Measurements from ENCODE around the gene RAB31. TPM values are rescaled to one million over a fixed set of nuclear protein-coding genes. Genes with fewer than 3 reads are reported as not detected.

RAB31 gene
- total RNA-seq, 1 experiment from 2014 or later, result 32.9 TPM

DNA sequence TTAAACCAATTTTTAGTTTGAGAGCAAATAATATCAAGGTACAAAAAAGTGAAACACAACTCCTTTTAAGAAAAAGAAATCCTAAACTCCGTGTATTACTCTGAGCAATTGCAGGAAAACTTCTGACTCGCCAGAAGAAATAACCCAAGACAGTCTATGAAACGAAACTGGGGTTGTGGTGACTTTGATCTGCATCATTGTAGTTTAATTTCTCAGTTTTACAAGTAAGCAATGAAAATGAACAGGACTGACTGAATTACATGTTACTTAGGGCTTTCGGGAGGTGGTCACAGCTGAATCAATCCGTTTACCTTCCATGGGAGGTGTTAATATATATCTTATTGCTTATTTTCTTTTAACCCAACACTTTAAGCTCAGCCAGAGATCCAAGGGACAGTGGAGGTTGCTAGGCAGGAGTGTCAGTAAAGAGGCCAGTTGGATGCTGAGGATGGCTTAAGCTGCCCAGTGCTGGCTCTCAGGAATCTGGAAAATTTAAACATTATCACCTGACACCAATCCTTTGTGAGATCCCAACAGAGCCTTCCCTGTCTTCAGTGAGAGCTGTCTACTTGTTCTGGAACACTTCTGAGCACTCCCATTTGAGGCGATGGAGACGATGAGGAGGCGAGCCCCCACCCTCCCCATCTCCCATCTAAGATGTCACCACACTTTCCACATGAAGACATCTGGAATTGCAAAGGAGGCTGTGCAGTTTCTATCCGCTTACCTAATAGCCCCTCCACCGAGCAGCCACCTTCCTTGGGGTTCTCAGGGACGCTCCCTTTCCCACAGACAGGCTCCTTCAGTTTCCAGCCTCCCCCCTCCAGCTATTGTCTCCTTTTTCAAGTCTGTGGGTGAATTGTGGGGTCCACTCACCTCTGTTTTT lies 3.6 kb upstream of the RAB31 start:
- CTCF ChIA-PET, result no interaction called here
- ATAC-seq, result no peak

DNA sequence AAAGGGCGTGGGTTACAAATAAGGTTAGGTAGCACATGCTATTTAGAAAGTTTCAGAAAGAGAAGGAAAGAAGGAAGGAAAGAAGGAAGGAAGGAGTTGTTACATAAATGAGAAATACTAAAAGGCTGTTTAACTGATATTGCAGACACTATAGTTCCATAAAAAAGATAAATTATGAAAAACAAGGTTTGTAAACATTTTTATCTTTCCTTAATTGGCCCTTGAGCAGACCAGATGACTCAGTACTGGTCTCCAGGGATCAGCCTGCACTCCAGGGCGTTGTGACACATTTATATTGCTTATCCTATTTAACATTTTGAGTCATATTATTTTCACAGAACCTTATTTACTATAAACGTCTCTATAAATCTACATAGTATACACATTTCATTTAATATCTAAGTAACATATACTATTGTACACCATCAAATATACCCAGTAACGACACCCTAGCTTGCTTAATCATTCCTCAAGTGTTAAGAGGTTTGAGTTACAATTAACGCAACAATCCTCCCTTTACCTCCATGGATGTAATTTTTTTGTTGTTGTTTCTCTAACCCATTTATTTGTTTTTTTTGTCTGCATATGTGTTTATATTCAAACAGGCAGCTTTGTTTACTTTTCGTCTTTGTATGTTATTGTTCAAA lies 2.8 kb upstream of the RAB31 start:
- H3K9me3 Mint-ChIP-seq, result no peaks in the 10 kb centered on the region
- no peak for ATAC-seq
- H3K27ac Mint-ChIP-seq, result no peak overlapping the region
- ChIA-PET POLR2A (no interaction called here), CTCF (no interaction called here)
- peaks cover 38% of the 10 kb centered on the region for H3K27me3 Mint-ChIP-seq (ENCODE audit: low read depth)
- no peaks in the 10 kb centered on the region for H3K36me3 Mint-ChIP-seq
- H3K4me1 Mint-ChIP-seq, result peaks cover 39% of the 10 kb centered on the region
- no peak overlapping the region for H3K4me3 Mint-ChIP-seq
- DNase-seq (ENCODE audit: low spot score), result no peak
- TF ChIP-seq, protein P1, sequence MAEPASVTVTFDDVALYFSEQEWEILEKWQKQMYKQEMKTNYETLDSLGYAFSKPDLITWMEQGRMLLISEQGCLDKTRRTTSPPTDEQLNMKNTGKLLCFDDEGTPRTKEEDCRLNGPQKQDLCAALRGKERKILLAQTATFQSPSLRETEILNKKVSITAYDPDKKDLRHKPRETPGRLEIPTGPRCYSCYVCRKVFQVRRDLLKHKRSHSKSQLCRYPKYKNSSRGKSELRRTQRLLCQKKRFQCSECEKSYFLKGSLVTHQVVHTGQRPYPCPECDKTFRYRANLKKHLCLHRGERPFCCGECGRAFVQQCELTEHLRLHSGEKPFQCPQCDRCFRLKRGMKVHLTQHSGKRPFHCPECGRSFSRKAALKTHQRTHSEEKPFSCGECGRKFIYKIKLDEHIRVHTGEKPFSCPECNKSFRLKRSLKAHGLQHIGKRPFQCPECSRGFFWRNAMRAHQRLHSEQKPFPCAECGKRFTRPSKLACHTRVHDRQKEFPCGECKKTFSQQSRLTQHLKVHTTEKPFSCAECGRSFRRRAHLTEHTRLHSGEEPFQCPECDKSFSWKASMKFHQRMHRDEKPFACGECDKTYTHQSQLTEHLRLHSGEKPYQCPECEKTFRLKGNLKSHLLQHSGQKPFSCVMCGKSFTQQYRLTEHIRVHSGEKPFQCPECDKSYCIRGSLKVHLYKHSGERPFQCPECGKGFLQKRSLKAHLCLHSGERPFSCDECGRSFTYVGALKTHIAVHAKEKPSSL (CRISPR knock-in tag; conservative IDR thresholded peaks at IDR 0.05), result no peak
- TF ChIP-seq, protein P2, sequence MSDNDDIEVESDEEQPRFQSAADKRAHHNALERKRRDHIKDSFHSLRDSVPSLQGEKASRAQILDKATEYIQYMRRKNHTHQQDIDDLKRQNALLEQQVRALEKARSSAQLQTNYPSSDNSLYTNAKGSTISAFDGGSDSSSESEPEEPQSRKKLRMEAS (CRISPR knock-in tag; IDR thresholded peaks at IDR 0.05), result no peak
- TF ChIP-seq GABPB1 (CRISPR knock-in tag; IDR thresholded peaks at IDR 0.05) (no peak), ESRRA (CRISPR knock-in tag; IDR thresholded peaks at IDR 0.05; ENCODE audit: borderline replicate concordance) (no peak)
- TF ChIP-seq, protein P3, sequence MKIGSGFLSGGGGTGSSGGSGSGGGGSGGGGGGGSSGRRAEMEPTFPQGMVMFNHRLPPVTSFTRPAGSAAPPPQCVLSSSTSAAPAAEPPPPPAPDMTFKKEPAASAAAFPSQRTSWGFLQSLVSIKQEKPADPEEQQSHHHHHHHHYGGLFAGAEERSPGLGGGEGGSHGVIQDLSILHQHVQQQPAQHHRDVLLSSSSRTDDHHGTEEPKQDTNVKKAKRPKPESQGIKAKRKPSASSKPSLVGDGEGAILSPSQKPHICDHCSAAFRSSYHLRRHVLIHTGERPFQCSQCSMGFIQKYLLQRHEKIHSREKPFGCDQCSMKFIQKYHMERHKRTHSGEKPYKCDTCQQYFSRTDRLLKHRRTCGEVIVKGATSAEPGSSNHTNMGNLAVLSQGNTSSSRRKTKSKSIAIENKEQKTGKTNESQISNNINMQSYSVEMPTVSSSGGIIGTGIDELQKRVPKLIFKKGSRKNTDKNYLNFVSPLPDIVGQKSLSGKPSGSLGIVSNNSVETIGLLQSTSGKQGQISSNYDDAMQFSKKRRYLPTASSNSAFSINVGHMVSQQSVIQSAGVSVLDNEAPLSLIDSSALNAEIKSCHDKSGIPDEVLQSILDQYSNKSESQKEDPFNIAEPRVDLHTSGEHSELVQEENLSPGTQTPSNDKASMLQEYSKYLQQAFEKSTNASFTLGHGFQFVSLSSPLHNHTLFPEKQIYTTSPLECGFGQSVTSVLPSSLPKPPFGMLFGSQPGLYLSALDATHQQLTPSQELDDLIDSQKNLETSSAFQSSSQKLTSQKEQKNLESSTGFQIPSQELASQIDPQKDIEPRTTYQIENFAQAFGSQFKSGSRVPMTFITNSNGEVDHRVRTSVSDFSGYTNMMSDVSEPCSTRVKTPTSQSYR (CRISPR knock-in tag; IDR thresholded peaks at IDR 0.05), result no peak
- TF ChIP-seq, protein P4, sequence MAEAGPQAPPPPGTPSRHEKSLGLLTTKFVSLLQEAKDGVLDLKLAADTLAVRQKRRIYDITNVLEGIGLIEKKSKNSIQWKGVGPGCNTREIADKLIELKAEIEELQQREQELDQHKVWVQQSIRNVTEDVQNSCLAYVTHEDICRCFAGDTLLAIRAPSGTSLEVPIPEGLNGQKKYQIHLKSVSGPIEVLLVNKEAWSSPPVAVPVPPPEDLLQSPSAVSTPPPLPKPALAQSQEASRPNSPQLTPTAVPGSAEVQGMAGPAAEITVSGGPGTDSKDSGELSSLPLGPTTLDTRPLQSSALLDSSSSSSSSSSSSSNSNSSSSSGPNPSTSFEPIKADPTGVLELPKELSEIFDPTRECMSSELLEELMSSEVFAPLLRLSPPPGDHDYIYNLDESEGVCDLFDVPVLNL (CRISPR knock-in tag; IDR thresholded peaks at IDR 0.05; ENCODE audit: borderline replicate concordance, low read depth), result no peak

More for the DNA sequence above, 3.6 kb upstream of the RAB31 start:
- Mint-ChIP-seq H3K9me3 (no peaks in the 10 kb centered on the region), H3K36me3 (no peaks in the 10 kb centered on the region), H3K27ac (no peak overlapping the region), H3K27me3 (ENCODE audit: low read depth) (peaks cover 30% of the 10 kb centered on the region), H3K4me3 (no peak overlapping the region), H3K4me1 (peaks cover 35% of the 10 kb centered on the region)
- TF ChIP-seq OVOL2 (CRISPR knock-in tag; IDR thresholded peaks at IDR 0.05; ENCODE audit: borderline replicate concordance) (no peak), MYBL2 (CRISPR knock-in tag; IDR thresholded peaks at IDR 0.05) (no peak), ZNF121 (CRISPR knock-in tag; IDR thresholded peaks at IDR 0.05) (no peak), GRHL2 (CRISPR knock-in tag; IDR thresholded peaks at IDR 0.05; ENCODE audit: insufficient replicate concordance, severe bottlenecking) (no peak), FOXJ3 (CRISPR knock-in tag; IDR thresholded peaks at IDR 0.05; ENCODE audit: borderline replicate concordance) (no peak), JAZF1 (CRISPR knock-in tag; IDR thresholded peaks at IDR 0.05) (no peak), TEAD4 (CRISPR knock-in tag; IDR thresholded peaks at IDR 0.05) (no peak), PRRX2 (CRISPR knock-in tag; IDR thresholded peaks at IDR 0.05) (no peak), IRF2 (CRISPR knock-in tag; IDR thresholded peaks at IDR 0.05; ENCODE audit: borderline replicate concordance, low read depth) (no peak), ZBTB21 (CRISPR knock-in tag; IDR thresholded peaks at IDR 0.05; ENCODE audit: borderline replicate concordance) (no peak), RORB (CRISPR knock-in tag; IDR thresholded peaks at IDR 0.05) (no peak), FOXK1 (CRISPR knock-in tag; IDR thresholded peaks at IDR 0.05) (no peak), CREB1 (CRISPR knock-in tag; IDR thresholded peaks at IDR 0.05) (no peak)
- TF ChIP-seq, protein P5, sequence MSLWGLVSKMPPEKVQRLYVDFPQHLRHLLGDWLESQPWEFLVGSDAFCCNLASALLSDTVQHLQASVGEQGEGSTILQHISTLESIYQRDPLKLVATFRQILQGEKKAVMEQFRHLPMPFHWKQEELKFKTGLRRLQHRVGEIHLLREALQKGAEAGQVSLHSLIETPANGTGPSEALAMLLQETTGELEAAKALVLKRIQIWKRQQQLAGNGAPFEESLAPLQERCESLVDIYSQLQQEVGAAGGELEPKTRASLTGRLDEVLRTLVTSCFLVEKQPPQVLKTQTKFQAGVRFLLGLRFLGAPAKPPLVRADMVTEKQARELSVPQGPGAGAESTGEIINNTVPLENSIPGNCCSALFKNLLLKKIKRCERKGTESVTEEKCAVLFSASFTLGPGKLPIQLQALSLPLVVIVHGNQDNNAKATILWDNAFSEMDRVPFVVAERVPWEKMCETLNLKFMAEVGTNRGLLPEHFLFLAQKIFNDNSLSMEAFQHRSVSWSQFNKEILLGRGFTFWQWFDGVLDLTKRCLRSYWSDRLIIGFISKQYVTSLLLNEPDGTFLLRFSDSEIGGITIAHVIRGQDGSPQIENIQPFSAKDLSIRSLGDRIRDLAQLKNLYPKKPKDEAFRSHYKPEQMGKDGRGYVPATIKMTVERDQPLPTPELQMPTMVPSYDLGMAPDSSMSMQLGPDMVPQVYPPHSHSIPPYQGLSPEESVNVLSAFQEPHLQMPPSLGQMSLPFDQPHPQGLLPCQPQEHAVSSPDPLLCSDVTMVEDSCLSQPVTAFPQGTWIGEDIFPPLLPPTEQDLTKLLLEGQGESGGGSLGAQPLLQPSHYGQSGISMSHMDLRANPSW (CRISPR knock-in tag; conservative IDR thresholded peaks at IDR 0.05; ENCODE audit: low read depth), result no peak
- TF ChIP-seq, protein P6, sequence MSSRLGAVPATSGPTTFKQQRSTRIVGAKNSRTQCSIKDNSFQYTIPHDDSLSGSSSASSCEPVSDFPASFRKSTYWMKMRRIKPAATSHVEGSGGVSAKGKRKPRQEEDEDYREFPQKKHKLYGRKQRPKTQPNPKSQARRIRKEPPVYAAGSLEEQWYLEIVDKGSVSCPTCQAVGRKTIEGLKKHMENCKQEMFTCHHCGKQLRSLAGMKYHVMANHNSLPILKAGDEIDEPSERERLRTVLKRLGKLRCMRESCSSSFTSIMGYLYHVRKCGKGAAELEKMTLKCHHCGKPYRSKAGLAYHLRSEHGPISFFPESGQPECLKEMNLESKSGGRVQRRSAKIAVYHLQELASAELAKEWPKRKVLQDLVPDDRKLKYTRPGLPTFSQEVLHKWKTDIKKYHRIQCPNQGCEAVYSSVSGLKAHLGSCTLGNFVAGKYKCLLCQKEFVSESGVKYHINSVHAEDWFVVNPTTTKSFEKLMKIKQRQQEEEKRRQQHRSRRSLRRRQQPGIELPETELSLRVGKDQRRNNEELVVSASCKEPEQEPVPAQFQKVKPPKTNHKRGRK (CRISPR knock-in tag; IDR thresholded peaks at IDR 0.05; ENCODE audit: borderline replicate concordance), result no peak
- TF ChIP-seq, protein P7, sequence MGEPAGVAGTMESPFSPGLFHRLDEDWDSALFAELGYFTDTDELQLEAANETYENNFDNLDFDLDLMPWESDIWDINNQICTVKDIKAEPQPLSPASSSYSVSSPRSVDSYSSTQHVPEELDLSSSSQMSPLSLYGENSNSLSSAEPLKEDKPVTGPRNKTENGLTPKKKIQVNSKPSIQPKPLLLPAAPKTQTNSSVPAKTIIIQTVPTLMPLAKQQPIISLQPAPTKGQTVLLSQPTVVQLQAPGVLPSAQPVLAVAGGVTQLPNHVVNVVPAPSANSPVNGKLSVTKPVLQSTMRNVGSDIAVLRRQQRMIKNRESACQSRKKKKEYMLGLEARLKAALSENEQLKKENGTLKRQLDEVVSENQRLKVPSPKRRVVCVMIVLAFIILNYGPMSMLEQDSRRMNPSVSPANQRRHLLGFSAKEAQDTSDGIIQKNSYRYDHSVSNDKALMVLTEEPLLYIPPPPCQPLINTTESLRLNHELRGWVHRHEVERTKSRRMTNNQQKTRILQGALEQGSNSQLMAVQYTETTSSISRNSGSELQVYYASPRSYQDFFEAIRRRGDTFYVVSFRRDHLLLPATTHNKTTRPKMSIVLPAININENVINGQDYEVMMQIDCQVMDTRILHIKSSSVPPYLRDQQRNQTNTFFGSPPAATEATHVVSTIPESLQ (CRISPR knock-in tag; IDR thresholded peaks at IDR 0.05), result no peak
- TF ChIP-seq, protein P4 (CRISPR knock-in tag; IDR thresholded peaks at IDR 0.05; ENCODE audit: borderline replicate concordance, low read depth), result no peak
- no peak for DNase-seq (ENCODE audit: low spot score)
- POLR2A ChIA-PET, result no interaction called here

All from WTC11 (cell line).